Fibroblast of villous mesenchyme (primary cell): ENCODE measurements around the gene MINDY4. TPM values are rescaled to one million over a fixed set of nuclear protein-coding genes. Genes with fewer than 3 reads are reported as not detected.
A peak's percentile ranks its signal among the peaks of the same experiment; 100 is the strongest.

ENCODE experiments used
- DNase-seq: peaks from one replicate; pipeline ENCODE4 v3.0.0-alpha.2; 2010; ENCODE audit warnings: low read depth
- H3K4me3 ChIP-seq: 2 replicates; pipeline ENCODE4 v1.5.1; 2011; ENCODE audit warnings: low read depth, mild to moderate bottlenecking, low read length
- CTCF ChIP-seq: IDR thresholded peaks from 2 replicates; pipeline ENCODE4 v1.5.1; 2012; ENCODE audit warnings: low read depth, mild to moderate bottlenecking, low read length; ENCODE audit not compliant: insufficient read depth
- total RNA-seq: library from RNA; depleted of rRNA; stranded (reverse); fragments of >200 nt; gene quantifications from 2 replicates; pipeline ENCODE4 v1.2.3, GENCODE V29; 2012

The MINDY4 gene
- total RNA-seq, 1 donor = 17.3 TPM

GRCh38 chr7:30881448-30881847 lies 110.2 kb downstream of the MINDY4 start:
- DNase-seq = no peak
- TF ChIP-seq CTCF = no peak
- H3K4me3 ChIP-seq = no peak overlapping the region

GRCh38 chr7:30884881-30885280 lies 113.7 kb downstream of the MINDY4 start:
- no peak for DNase-seq
- no peak for TF ChIP-seq CTCF

GRCh38 chr7:30886608-30887011 lies 115.4 kb downstream of the MINDY4 start:
- H3K4me3 ChIP-seq = no peak overlapping the region
- TF ChIP-seq CTCF = no peak
- DNase-seq = peak; percentile 85

More at GRCh38 chr7:30884881-30885280, 113.7 kb downstream of the MINDY4 start:
- H3K4me3 ChIP-seq = no peak overlapping the region

GRCh38 chr7:30887464-30887872 lies 116.3 kb downstream of the MINDY4 start:
- DNase-seq = no peak
- no peak overlapping the region for H3K4me3 ChIP-seq
- no peak for TF ChIP-seq CTCF

GRCh38 chr7:30888747-30889146 lies 117.5 kb downstream of the MINDY4 start:
- no peak for TF ChIP-seq CTCF
- H3K4me3 ChIP-seq = no peak overlapping the region
- peak; percentile 81 for DNase-seq

- H3K4me3 ChIP-seq = no peak overlapping the region
- no peak for TF ChIP-seq CTCF
- DNase-seq = no peak
These were observed 119.0 kb downstream of the MINDY4 start for GRCh38 chr7:30890226-30890625.

GRCh38 chr7:30893357-30893756 lies 122.1 kb downstream of the MINDY4 start:
- no peak for TF ChIP-seq CTCF
- H3K4me3 ChIP-seq = no peak overlapping the region
- peak; percentile 65 for DNase-seq
